ENCODE measurements around the gene ACTMAP.
"Not testable (repeated sequence)": the region's sequence is repeated elsewhere in the genome, so short reads cannot be mapped to it uniquely, and the experiment has no call there.

Gene ACTMAP, protein sequence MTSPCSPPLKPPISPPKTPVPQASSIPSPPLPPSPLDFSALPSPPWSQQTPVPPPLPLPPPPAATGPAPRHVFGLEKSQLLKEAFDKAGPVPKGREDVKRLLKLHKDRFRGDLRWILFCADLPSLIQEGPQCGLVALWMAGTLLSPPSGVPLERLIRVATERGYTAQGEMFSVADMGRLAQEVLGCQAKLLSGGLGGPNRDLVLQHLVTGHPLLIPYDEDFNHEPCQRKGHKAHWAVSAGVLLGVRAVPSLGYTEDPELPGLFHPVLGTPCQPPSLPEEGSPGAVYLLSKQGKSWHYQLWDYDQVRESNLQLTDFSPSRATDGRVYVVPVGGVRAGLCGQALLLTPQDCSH

DNA sequence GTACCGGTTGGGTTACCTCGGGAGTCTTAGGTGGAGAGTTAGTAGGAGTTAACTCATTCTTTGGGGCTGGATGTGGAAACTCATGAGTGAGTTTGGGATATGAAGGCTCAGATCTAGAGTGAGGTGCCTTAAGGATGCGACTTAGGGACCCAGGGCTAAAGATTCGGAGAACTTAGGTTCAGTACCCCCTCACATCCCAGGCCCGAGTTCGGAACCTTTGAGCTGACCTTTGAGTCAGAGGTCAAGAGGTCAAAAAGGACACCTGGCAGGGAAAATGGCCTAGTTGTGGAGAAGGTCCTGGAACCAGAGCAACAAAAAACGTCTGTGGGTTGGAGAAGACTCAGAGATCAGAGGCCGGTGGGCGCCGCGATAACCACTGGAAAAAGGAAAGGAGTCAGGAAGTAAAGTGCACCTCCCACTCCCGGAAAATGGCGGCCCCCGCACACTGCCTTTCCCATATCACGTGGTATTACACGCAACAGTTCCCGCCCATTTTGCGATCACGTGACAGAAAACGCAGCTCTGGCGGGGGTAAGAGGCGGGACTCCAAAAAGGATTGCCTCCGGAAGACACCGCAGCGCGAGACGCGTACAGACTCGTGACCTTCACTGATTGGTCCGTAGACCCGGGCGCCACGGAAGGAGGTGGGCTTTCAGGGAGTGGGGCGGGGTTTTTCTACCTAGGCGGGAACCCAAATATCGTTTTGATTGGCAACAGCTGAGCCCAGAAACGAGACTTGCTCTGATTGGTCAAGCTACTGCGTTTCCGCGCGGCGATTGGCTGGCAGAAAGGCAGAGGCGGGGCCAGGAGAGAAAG, at the start of gene ACTMAP:
TSS of gene ACTMAP (minus strand) at position 420 of the 816 bp plus-strand sequence. CDS start 674 bp downstream, outside the sequence.
- peak; percentile 100 for DNase-seq (ENCODE audit: low read depth)

DNA sequence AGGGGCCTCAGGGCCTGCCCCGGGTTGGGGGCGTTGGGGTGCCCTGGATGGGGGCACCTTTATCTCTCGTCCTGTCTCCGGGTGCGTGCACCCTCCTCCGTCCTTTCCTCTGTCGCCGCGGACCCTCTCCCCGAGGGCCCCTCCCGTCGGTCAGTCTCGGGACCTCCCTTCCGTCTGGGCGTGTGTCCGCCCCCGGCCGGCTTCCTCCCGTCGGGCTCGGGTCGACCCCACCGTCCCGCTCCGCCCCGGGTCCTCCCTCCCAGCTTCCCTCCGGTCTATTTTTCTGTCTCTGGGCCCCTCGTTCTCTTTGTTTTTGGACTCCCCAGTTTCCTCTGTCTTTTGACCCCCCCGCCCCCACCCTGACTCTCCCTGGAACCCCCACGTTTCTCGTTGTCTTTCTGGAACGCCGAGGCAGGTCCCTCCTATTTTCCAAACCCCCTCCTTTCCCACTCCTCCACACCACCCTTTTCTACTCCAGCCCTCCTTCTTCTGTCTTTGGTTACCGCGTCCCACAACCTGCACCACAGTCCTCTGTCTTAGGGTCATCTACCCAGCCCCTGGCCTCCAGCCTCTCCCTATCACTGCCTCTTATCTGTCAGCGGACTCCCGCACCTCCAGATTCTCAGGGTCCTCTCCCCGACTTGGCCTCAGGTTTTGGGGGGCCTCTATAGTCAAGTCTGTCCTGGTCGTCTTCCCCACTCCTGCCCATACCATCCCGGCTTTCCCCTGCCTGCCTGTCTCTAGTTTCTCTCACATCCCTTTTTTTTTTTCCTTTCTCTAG, 49.5 kb upstream of the ACTMAP start:
- no peak for DNase-seq (ENCODE audit: low read depth)

DNA sequence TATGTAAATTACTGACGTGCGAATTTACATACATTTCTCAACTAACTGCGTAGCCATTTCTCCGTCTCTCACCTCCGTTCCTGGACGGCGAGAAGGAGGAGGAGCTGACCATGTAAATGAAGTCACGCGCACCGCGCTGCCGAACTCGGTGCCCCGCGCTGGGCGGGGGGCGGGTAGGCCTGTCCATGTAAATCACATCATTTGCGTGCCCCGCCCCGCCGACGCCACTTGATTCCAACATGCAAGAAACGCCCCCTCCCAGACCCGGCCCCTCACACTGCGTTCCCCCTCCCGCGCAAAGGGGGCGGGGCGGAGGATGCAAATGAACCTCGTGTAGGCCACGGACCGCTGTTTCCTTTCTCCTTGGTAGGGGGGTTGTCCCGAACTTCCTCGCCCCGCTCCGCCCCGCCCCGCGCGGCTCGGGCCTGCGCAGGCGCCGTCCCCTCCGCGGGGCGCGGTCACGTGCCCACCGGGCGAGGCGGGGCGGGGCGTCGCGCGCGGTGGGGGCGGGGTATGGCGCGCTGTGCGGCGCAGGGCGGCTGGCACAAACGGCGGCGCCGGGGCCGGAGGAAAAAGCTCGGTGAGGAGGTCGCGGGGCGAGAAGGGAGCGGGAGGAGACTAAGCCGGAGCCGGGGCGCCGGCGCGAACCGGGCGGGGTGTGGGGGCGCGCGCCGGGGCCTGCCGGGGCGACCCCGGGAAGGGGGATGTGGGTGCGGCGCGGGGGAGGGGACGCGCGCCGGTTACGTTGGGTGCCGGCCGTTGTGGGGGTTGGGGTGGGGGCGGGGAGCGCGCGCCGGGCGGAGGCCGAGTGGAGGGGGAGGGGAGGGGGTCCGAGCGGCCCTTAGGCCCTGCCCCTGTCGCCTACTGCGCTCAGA, 48.6 kb upstream of the ACTMAP start, which contains the start of gene EGLN2:
TSS of gene EGLN2 (plus strand) at position 509 of the 875 bp plus-strand sequence. CDS start 1,382 bp downstream, outside the sequence.
- DNase-seq (ENCODE audit: low read depth): peak; percentile 100

DNA sequence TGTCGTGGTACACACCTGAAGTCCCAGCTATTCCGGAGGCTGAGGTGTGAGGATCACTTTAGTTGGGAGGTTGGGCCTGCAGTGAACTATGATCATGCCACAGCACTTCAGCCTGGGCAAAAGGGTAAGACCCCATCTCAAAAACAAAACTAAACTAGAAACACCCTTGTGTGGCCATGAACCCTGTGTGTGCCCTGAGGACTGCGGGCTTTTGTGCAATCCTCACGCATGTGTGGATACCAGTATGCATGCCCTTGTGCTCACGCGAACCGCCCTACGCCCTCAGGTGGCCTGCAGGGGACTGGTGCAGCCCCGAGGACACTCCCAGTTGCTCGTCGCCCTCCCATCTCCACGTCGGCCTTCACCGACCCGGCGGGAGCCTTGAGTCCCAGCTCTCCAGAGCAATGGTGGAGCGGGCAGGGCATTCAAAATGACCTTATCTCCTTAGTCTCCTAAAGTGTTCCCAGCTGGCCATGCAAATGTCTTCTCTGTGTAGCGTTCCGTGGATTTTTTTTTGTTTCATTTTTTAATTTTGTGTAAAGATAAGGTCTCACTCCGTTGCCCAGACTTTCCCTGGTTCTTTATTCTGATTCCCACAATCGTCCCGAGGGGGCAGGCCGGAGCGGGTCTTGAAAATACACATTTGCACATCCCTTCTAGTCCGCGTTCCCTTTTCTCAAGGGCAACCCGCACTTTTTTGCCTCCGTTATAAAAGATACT, 47.8 kb upstream of the ACTMAP start:
- DNase-seq (ENCODE audit: low read depth): peak; percentile 59

DNA sequence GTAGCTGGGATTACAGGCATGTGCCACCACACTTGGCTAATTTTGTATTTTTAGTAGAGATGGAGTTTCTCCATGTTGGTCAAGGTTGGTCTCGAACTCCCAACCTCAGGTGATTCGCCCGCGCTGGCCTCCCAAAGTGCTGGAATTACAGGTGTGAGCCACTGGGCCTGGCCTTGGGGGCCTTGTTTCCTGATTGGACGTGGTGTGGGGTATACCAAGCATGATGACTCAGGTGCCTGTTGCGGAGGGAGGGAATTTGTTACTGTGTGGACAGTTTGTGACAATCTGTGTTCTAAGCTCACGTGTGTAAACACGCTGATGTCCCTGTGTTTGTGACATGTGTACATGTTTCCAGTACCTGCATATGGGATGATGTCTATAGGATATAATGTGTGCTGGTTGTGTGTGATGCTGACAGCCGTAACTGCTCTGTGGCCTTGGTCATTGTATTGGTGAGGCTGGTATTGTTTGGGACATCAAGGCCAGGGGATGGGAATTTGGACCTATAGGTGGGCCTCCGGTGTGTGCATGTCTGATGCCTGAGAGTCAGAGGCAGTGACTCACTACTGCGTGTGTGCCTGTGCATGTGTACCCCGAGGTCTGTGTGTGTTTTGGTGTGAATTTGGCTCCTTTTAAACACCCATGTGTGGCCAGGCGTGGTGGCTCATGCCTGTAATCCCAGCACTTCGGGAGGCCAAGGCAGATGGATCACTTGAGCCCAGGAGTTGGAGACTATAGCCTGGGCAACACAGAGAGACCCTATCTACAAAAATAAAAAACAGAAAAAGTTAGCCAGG, 47.1 kb upstream of the ACTMAP start:
- DNase-seq (ENCODE audit: low read depth): no peak

DNA sequence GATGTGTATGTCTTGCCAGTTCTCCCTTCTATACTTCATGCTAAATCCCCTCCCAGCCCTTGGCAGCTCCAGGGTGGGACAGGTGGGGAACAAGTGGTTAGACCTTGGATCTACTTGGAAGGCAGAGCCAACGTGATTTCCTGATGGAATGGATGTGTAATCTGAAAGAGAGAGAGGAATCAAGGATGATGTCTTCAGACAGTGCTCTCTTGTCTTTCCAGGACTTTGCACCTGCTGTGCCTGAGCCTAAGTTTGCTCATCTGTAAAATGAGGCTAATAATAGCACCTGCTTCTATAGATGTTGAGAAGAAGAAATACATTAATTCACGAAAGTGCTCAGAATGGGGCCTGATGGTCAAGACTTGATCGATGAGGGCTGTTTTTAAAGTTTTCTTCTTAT, 41.7 kb upstream of the ACTMAP start:
- no peak for DNase-seq (ENCODE audit: low read depth)

DNA sequence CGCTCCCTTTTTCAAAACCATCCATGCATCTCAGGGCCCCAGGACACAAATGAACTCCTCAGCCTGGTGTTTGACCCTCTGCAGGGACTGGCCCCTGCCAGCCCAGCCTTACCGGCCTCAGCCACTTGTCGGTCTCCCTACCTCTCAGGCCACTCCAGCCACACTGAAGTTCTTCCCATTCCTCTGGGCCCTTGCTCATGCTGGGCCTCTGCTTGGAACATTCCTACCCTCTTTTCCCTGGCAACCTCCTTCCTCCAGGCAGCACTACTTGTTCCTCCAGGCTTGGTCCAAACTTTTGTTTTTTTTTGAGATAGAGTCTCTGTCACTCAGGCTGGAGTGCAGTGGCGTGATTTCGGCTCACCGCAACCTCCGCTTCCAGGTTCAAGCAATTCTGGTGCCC, 41.1 kb upstream of the ACTMAP start:
- DNase-seq (ENCODE audit: low read depth): no peak

DNA sequence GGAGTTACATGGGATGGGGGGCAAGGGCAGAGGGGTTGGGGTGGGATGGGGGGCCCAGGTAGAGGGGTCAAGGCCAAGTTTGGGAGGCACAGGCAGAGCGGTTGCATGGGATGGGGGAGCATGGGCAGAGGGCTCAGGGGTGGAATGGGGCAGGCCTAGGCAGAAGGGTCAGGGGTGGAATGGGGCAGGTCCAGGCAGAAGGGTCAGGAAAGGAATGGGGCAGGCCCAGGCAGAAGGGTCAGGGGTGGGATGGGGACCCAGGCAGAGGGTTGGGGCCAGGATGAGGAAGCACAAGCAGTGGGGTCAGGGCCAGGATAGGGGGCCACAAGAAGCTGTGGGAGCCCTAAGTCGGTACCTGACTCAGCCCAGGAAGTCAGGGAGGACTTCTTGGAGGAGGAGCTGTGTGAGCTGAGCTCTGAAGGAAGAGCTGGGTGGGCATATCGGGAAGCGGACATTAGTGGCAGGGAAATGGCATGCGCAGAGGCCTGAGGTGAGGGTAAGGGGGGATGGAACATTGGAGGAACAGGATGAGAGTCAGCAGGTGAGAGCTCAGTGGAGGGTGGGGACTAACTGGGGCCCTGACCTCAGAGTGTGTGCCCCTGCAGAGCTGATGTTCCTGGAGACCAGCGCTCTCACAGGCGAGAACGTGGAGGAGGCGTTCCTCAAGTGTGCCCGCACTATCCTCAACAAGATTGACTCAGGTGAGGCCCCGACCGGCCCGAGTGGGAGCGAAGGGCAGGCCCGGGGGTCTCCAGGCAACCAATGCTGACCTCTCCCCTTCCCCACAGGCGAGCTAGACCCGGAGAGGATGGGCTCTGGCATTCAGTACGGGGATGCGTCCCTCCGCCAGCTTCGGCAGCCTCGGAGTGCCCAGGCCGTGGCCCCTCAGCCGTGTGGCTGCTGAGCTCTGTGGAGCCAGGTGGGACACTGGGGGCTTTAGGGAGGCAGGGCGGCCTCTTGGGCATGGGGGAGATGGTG, 36.1 kb upstream of the ACTMAP start:
- DNase-seq (ENCODE audit: low read depth): no peak

DNA sequence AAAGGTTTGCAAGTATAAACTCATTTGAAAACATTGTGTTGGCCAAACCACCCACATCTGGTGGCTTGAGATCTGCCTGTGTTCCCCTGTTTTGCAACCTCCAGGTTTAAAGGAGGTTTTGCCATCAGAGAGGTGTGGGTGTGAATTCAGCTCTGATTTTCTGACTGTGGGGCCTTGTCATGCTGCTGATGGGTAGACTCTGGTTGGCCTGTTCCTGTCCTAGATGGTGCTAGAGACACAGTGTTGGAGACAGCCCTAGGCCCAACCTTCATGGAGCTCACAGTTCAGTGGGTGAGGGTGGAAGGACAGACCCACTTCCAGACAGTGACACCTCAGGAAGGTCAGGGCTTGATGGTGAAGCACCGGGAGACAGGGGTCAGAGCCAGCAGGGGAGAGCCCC, 35.2 kb upstream of the ACTMAP start:
- DNase-seq (ENCODE audit: low read depth): no peak

DNA sequence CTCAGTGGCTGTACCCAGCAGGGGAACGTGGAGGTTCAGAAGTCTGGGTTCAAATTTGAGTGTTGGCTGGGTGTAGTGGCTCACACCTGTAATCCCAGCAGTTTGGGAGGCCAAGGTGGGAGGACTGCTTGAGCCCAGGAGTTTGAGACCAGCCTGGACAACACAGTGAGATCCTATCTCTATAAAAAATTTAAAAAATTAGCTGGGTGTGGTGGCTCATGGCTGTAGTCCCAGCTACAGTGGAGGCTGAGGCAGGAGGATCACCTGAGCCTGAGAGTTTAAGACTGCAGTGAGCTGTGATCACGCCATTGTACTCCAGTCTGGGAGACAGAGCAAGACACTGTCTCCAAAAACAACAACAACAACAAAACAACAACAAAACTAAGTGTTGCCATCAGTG, 33.9 kb upstream of the ACTMAP start:
- not testable (repeated sequence) for DNase-seq (ENCODE audit: low read depth)

DNA sequence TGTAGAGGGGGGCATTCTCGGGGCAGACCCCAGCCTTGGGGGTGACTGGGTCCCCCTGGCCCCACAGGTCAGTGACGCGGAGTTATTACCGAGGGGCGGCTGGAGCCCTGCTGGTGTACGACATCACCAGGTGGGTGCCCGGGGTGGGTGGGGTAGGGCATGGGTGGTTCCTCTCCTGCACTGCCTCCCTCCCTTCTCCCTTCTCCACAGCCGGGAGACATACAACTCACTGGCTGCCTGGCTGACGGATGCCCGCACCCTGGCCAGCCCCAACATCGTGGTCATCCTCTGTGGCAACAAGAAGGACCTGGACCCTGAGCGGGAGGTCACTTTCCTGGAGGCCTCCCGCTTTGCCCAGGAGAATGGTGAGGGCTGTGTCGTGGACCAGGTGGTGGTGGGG, 33.4 kb upstream of the ACTMAP start:
- DNase-seq (ENCODE audit: low read depth): no peak

DNA sequence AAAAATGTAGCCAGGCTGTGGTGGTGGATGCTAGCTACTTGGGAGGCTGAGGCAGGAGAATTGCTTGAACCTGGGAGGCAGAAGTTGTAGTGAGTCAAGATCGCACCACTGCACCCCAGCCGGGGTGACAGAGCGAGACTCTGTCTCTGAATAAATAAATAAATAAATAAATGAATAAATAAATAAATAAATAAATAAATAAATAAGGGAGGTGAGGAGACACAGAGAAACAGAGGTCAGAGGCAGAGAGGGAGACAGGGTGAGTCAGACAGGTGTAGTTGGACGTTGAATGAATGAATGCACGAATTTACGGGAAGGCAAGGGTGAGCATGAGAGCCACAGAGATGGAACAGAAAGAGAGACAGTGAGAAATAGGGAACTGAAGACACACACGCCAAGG, 30.9 kb upstream of the ACTMAP start:
- no peak for DNase-seq (ENCODE audit: low read depth)

DNA sequence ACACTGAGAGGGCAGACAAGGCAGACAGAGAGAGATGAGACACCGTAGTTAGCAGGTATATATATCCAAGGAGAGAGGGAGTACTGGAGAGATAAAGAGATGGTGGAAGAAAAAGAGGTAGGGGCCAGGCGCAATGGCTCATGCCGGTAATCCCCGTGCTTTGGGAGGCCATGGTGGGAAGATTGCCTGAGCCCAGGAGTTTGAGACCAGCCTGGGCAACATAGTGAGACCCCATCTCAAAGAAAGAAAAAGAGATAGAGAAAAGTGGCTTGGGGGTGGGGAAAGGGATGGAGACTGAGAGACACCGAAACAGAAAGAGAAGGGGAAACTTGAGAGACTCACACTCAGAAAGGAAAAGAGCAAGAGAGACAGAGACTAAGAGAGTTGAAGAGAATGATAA, 30.3 kb upstream of the ACTMAP start:
- DNase-seq (ENCODE audit: low read depth): no peak

DNA sequence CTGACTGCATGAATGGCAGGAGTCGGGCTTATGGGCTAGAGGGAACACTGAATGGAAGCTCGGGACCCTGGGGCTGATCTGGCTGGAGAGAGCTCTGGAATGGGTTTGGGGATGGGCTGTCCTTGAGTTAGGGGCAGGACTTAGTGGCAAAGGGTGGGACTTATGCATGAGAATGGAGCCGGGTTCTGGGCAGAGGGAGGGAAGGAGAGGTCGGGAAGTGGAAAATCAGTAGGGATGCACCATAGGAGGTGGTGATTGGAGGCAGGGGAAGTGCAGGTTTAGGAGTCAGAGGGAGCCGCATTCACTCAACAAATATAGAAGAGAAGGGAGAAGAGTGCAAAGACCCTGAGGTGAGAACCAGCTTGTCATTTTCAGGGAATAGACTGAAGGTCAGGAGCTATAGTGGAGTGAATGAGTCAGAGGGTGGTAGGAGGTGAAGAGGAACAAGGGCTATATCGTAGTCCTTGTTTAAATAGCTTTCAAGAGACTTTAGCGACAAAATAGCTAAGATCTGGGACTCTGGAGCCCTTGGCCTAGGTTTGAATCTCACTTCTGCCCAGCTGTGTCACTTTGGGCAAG, 28.5 kb upstream of the ACTMAP start:
- peak; percentile 38 for DNase-seq (ENCODE audit: low read depth)

DNA sequence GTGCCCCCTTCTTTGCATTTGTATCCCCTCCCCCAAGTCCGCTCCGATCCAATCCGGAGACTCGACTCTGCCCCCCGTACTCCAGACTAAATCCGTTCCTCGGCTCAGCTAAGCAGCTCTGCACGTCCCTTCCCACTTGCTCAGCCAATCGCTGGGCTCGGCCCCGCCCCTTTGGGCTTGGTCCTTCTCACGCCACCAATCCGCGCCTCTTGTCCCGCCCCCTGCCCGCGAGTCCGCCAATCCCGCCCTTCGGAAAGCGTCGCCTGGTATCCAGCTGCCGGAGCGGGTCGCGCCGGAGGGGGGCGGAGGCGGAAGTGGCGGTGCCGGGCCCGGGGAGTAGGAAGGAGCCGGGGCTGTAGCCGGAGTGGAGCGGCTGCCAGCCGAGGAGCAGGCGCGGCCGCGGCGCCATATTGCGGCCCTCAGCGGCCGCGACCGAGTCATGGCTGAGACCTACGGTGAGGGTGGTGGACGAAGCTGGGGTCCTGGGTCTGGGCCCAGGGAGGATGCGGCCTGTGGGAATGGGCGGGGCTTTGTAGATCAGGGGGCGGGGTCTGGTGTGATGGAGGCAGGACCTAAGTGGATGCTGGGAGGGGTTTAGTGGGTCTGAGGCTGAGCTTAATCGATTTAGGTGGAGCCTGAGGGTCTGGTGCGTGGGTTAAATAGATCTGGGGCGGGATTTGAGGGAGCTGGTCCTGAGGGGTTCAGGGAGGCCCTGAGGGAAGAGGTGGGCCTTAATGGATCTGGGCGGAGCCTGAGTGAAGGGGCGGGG, 27.8 kb upstream of the ACTMAP start, which contains the start of gene RAB4B:
TSS of gene RAB4B (plus strand) at position 311 of the 769 bp plus-strand sequence. CDS start at position 440, 129 bp downstream.
- peak; percentile 100 for DNase-seq (ENCODE audit: low read depth)

DNA sequence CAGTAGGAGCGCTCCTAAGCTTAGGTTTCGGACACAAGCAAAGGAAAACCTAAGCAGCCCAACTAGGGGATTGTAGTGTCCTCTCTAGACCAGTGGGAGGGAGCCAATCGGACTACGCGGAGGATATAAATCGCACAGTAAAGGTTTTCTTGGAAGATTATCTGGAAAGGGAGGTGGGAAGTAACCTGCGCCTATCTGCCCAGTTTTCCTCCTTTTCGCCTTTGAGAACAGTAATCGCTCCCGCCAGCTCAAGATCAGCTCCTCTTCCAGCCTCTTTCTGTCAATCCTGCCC, 27.3 kb upstream of the ACTMAP start:
- no peak for DNase-seq (ENCODE audit: low read depth)

DNA sequence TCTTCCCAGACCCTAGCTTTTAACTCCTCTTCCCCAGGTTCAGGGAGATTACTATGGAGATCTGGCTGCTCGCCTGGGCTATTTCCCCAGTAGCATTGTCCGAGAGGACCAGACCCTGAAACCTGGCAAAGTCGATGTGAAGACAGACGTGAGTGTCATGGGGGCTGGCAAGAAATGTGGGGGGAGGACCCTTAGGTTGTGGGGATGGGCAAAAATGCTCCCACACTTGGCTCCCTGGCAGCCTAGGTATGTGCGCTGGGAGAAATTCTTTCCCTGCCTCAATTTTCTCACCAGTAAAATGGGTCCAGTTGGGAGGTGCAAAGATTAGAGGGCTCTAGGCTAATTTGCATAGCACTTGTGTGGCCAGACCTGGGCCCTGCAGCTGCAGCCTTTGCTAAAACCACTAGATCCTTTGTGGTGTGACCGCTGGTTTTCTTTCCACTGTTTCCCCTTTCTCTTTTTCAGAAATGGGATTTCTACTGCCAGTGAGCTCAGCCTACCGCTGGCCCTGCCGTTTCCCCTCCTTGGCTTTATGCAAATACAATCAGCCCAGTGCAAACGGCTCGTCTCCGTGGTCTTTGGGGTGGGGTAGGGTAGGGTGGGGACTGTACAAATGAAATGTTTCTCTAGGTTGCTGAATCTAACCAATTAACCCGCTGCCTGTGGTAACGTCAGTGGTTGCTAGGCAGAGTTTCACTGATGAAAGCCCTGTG, 26.8 kb upstream of the ACTMAP start:
- peak; percentile 96 for DNase-seq (ENCODE audit: low read depth)

Data from HS-27A (cell line).